BE2C (cell line): ENCODE data around the gene HTD2.

Source experiments
- DNase-seq: peaks from one replicate; pipeline ENCODE4 v3.0.0-alpha.2; 2020
- H3K27me3 ChIP-seq: fragments of 250-450 bp; sonication (Bioruptor Pico); 2 replicates; pipeline ENCODE4 v1.5.1; 2020; ENCODE audit warnings: mild to moderate bottlenecking
- H3K36me3 ChIP-seq: fragments of 250-450 bp; sonication (Bioruptor Pico); 2 replicates; pipeline ENCODE4 v1.5.1; 2020; ENCODE audit warnings: mild to moderate bottlenecking
- H3K4me1 ChIP-seq: fragments of 250-450 bp; sonication (Bioruptor Pico); 2 replicates; pipeline ENCODE4 v1.5.1; 2020
- H3K4me3 ChIP-seq: 2 replicates; pipeline ENCODE4 v1.5.1; 2011; ENCODE audit warnings: low read depth, low read length
- H3K9me3 ChIP-seq: fragments of 250-450 bp; sonication (Bioruptor Pico); 2 replicates; pipeline ENCODE4 v1.5.1; 2020
- CTCF ChIP-seq: IDR thresholded peaks from 2 replicates; pipeline ENCODE4 v1.5.1; 2012; ENCODE audit warnings: mild to moderate bottlenecking, low read depth, low read length

HTD2 gene

GRCh38 chr3:58291671-58292338, 14.5 kb upstream of the HTD2 start:
- H3K9me3 ChIP-seq, result no peaks in the 10 kb centered on the region
- no peaks in the 10 kb centered on the region for H3K27me3 ChIP-seq
- no peaks in the 10 kb centered on the region for H3K4me1 ChIP-seq
- TF ChIP-seq CTCF, result no peak
- H3K36me3 ChIP-seq, result no peaks in the 10 kb centered on the region
- no peak overlapping the region for H3K4me3 ChIP-seq
- no peak for DNase-seq

- no peaks in the 10 kb centered on the region for H3K27me3 ChIP-seq
- no peak for TF ChIP-seq CTCF
Measured at GRCh38 chr3:58292866-58293265, 13.5 kb upstream of the HTD2 start.

GRCh38 chr3:58293516-58293915, 12.8 kb upstream of the HTD2 start:
- no peak overlapping the region for H3K4me3 ChIP-seq
- no peaks in the 10 kb centered on the region for H3K27me3 ChIP-seq
- H3K9me3 ChIP-seq, result no peaks in the 10 kb centered on the region
- TF ChIP-seq CTCF, result no peak
- H3K4me1 ChIP-seq, result no peaks in the 10 kb centered on the region
- no peaks in the 10 kb centered on the region for H3K36me3 ChIP-seq
- no peak for DNase-seq

More at GRCh38 chr3:58292866-58293265, 13.5 kb upstream of the HTD2 start:
- H3K36me3 ChIP-seq, result no peaks in the 10 kb centered on the region
- no peak for DNase-seq
- no peaks in the 10 kb centered on the region for H3K4me1 ChIP-seq
- H3K9me3 ChIP-seq, result no peaks in the 10 kb centered on the region
- H3K4me3 ChIP-seq, result no peak overlapping the region

GRCh38 chr3:58296269-58296668, 10.1 kb upstream of the HTD2 start:
- Histone ChIP-seq H3K9me3 (no peaks in the 10 kb centered on the region), H3K4me3 (no peak overlapping the region), H3K4me1 (no peaks in the 10 kb centered on the region), H3K27me3 (no peaks in the 10 kb centered on the region), H3K36me3 (no peaks in the 10 kb centered on the region)
- TF ChIP-seq CTCF, result no peak
- DNase-seq, result no peak

GRCh38 chr3:58296843-58297242, 9.5 kb upstream of the HTD2 start:
- DNase-seq, result no peak
- H3K4me1 ChIP-seq, result no peaks in the 10 kb centered on the region
- no peak overlapping the region for H3K4me3 ChIP-seq
- no peaks in the 10 kb centered on the region for H3K9me3 ChIP-seq
- H3K27me3 ChIP-seq, result no peaks in the 10 kb centered on the region
- no peaks in the 10 kb centered on the region for H3K36me3 ChIP-seq
- no peak for TF ChIP-seq CTCF

- Histone ChIP-seq H3K27me3 (no peaks in the 10 kb centered on the region), H3K4me3 (no peak overlapping the region), H3K36me3 (no peaks in the 10 kb centered on the region), H3K4me1 (no peaks in the 10 kb centered on the region), H3K9me3 (no peaks in the 10 kb centered on the region)
- no peak for DNase-seq
- TF ChIP-seq CTCF, result no peak
Measured at GRCh38 chr3:58298190-58298589, 8.1 kb upstream of the HTD2 start.
